ENCODE results near the gene ZSWIM4. TPM values are rescaled to one million over a fixed set of nuclear protein-coding genes. Genes with fewer than 3 reads are reported as not detected.

Gene ZSWIM4
- polyA plus RNA-seq, 1 of the 3 experiments (the other 2 are of a cell fraction) = 4.7 TPM

DNA sequence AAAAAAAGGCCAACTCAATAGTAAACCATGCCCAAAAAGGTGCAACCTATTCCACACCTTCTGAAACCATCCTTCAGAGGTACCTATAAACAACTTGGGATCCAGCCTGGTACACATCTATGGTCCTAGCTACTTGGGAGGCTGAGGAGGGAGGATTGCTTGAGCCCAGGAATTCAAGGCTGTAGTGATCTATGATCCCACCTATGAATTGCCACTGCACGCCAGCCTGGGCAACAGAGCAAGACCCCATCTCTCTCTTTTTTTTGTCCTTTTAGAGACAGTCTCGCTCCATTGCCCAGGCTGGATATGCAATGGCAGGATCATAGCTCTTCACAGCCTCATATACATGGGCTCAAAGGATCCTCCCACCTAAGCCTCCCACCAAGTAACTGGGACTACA, 26.0 kb downstream of the ZSWIM4 start:
- Histone ChIP-seq H3F3A (replicated peaks; ENCODE audit: insufficient read depth) (peaks cover 45% of the 10 kb centered on the region), H3K9me3 (no peaks in the 10 kb centered on the region), H3K79me2 (ENCODE audit: insufficient read depth) (no peaks in the 10 kb centered on the region), H3K27ac (ENCODE audit: low read depth in 2 of 2, low read length in 1 of 2) (no peak overlapping the region), H3K9ac (no peak overlapping the region), H2AFZ (ENCODE audit: low read depth) (no peak overlapping the region), H3K4me2 (no peak overlapping the region), H3K27me3 (ENCODE audit: insufficient read depth) (no peaks in the 10 kb centered on the region), H3K4me1 (ENCODE audit: control insufficient read depth in 1 of 2, insufficient read depth in 2 of 2, low read depth in 1 of 2, low read length in 1 of 2) (peaks cover 0 to 8% of the 10 kb centered on the region in 2 experiments; a peak in 2 of 4 replicates), H3K9me2 (no peaks in the 10 kb centered on the region), H3K4me3 (ENCODE audit: low read depth in 2 of 2, low read length in 1 of 2) (no peak overlapping the region), H4K20me1 (ENCODE audit: insufficient read depth) (peaks cover 5% of the 10 kb centered on the region), H3K36me3 (replicated peaks in 1 of 2; ENCODE audit: control insufficient read depth in 1 of 2, insufficient read depth in 2 of 2, low read length in 1 of 2) (peaks cover 27 to 32% of the 10 kb centered on the region in 2 experiments)
- POLR2A ChIA-PET = interaction anchor here (0.7 kb wide), 1 partner anchor 59 kb away, joined by 4 read pairs; no protein-coding TSS in a partner anchor
- TF ChIP-seq EZH2phosphoT487 (IDR thresholded peaks at IDR 0.05; ENCODE audit: borderline replicate concordance, low read depth) (no peak), MEF2A (IDR thresholded peaks at IDR 0.05; ENCODE audit: borderline replicate concordance, low read depth) (no peak), NRF1 (IDR thresholded peaks at IDR 0.05; ENCODE audit: low read depth, low read length) (no peak), CHD2 (IDR thresholded peaks at IDR 0.05; ENCODE audit: low read length, partially characterized antibody) (no peak), TEAD4 (IDR thresholded peaks at IDR 0.05; ENCODE audit: borderline replicate concordance, insufficient read depth) (no peak), FOSL2 (IDR thresholded peaks at IDR 0.05; ENCODE audit: borderline replicate concordance, low read depth) (no peak), TAF1 (IDR thresholded peaks at IDR 0.05; ENCODE audit: borderline replicate concordance, low read depth, low read length) (no peak), RXRA (IDR thresholded peaks at IDR 0.05; ENCODE audit: borderline replicate concordance, low read depth) (no peak), YY1 (IDR thresholded peaks at IDR 0.05; ENCODE audit: low read depth) (no peak), MXI1 (IDR thresholded peaks at IDR 0.05; ENCODE audit: low read depth, low read length) (no peak), REST (IDR thresholded peaks at IDR 0.05; ENCODE audit: low read depth, low read length) (no peak), NFIC (IDR thresholded peaks at IDR 0.05; ENCODE audit: borderline replicate concordance) (no peak), RFX5 (IDR thresholded peaks at IDR 0.05; ENCODE audit: low read length) (no peak), ELF1 (IDR thresholded peaks at IDR 0.05) (no peak)
- TF ChIP-seq, protein P1, sequence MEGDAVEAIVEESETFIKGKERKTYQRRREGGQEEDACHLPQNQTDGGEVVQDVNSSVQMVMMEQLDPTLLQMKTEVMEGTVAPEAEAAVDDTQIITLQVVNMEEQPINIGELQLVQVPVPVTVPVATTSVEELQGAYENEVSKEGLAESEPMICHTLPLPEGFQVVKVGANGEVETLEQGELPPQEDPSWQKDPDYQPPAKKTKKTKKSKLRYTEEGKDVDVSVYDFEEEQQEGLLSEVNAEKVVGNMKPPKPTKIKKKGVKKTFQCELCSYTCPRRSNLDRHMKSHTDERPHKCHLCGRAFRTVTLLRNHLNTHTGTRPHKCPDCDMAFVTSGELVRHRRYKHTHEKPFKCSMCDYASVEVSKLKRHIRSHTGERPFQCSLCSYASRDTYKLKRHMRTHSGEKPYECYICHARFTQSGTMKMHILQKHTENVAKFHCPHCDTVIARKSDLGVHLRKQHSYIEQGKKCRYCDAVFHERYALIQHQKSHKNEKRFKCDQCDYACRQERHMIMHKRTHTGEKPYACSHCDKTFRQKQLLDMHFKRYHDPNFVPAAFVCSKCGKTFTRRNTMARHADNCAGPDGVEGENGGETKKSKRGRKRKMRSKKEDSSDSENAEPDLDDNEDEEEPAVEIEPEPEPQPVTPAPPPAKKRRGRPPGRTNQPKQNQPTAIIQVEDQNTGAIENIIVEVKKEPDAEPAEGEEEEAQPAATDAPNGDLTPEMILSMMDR (IDR thresholded peaks at IDR 0.05) = no peak
- TF ChIP-seq, protein P2, sequence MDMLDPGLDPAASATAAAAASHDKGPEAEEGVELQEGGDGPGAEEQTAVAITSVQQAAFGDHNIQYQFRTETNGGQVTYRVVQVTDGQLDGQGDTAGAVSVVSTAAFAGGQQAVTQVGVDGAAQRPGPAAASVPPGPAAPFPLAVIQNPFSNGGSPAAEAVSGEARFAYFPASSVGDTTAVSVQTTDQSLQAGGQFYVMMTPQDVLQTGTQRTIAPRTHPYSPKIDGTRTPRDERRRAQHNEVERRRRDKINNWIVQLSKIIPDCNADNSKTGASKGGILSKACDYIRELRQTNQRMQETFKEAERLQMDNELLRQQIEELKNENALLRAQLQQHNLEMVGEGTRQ (IDR thresholded peaks at IDR 0.05; ENCODE audit: borderline replicate concordance, low read depth, low read length) = no peak
- DNase-seq = no peak
- WGBS (ENCODE audit: low lambda C conversion rate) = 100% methylated on average over 2 of the region's 2 CpGs
- CTCF ChIA-PET = interaction anchor here (1.1 to 2.2 kb wide), 3 partner anchors 25 to 41 kb away, joined by 3 to 11 read pairs (median 3); no protein-coding TSS in a partner anchor

Data from SK-N-SH (cell line).